Stimulated activated CD4-positive, alpha-beta T cell treated with anti-CD3 and anti-CD28 coated beads, Interleukin-4, amount 100 ng/mL, for 1 hour (primary cell): ENCODE results near the gene ABCG1.

ENCODE experiments used
- DNase-seq: peaks from one replicate; pipeline ENCODE4 v3.0.0-alpha.2; 2020

Gene ABCG1

DNA sequence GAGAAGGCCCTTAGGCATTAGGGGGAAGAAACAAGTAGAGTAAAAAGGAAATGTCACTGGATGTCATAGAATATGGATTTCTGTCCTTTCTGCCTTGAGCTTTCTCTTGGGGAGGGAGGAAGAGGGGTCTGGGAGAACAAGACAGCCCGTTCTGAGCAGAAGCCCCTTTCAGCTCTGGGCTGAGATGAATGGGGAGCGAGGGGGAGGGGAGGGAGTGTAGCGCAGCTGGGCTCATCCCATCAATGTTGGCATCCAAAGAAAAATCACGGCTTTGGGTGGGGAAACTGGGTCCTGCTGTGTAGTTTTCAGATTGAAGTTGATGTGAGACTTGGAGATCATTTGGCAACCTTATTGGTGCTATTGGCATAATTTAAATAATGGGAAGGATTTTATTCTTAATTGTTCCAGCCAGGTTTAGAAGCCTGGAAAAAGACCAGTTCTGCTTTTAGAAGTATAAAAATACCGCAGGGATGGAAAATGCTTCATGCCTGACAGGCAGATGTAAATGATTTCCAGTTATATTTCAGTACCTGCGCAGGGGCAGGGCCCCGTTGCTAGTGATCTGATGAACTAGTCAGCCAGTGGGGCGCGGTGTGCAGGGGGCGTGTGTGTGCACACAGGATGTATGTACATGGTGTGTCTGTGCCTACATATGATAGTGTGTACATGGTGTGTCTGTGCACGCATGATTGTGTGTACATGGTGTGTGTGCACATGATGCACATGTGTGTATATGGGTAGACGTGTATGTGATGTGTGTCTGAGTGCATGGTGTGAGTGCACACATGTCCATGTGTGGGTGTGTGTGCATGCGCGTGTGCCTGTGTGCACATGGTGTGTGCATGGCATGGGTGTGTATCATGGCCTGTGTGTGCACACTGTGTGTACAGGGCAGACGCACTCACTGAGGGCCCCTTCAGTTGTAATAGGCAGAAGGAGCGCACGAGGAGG is 36.0 kb downstream of the ABCG1 start:
- no peak for DNase-seq

- no peak for DNase-seq
These were observed 36.9 kb downstream of the ABCG1 start for GRCh38 chr21:42255825-42256224.

GRCh38 chr21:42256316-42256715 is 37.4 kb downstream of the ABCG1 start:
- DNase-seq, result no peak

- no peak for DNase-seq
These were observed 38.3 kb downstream of the ABCG1 start for GRCh38 chr21:42257091-42257765.

- peak; percentile 85 for DNase-seq
These were observed 39.4 kb downstream of the ABCG1 start for GRCh38 chr21:42258150-42258884.

DNA sequence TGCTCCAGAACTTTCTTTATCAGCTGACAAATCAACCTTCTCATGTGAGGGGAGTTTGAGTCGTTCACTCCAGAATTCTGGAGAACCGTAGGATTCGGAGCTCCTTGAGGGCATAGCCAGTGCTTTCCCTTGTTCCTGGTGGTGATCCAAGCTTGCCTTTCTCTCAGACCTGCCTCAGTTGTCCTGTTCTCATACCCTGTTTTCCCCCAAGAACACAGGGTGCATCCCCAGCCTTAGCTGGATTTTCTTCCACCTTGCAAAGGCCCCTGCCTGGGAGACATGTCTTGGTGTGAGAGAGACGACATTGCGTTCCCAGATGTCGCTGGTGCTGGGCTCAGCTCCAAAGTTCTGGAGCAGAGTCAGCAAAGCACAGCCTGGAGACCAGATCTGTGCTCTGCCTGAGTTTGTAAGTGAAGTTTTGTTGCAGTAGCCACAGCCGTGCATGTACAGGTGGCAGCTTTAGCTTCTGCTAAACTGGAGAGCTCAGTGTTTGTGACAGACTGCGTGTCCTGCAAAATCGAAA is 40.0 kb downstream of the ABCG1 start:
- DNase-seq, result no peak

- no peak for DNase-seq
These were observed 41.2 kb downstream of the ABCG1 start for GRCh38 chr21:42260121-42260520.

DNA sequence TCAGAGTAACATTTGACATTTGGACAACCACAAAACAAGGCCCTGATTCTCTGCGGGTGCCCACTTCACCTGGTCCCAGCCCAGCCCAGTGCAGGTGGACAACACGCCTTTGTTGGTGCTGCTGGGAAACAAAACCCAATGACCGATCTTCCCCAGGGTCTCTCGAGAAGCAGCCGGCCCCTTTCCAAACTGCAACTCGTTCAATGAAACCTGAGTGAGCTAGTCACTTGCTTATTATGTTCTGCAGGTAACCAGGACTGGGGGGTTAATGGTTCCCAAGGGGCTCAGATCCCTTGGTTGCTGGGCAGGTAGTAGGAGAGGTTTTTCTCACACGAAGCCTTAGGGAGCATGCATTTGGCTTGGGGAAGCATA is 42.9 kb downstream of the ABCG1 start:
- DNase-seq, result no peak

GRCh38 chr21:42262831-42263231 is 43.9 kb downstream of the ABCG1 start:
- DNase-seq, result no peak

DNA sequence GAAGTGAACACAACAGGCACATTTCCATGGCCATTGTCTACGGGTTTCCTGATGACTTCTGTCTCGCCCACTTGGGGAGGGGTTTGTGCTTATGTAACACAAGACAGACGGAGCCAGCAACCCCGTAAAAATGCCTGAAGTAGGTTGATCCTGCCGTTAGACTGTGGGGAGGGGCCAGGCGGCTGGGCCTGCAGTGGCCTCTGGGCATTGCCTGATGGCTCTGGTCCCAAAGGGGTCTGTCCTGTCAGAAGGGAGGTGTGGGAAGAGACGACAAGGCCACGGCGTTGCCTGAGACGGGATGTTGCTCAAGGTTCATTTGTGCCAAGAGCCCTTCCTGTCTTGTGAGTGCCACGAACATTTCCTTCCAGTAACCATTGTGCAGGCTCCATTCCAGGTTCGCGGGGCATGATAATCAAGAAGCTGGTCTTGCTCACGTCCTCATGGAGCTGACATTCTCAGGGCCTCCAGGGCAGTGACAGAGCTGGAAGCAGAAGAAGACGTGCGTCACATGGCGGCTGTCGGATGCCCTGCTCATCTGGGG is 44.7 kb downstream of the ABCG1 start:
- DNase-seq, result no peak

- DNase-seq, result no peak
These were observed 45.6 kb downstream of the ABCG1 start for GRCh38 chr21:42264245-42265195.

GRCh38 chr21:42265231-42265812 is 46.4 kb downstream of the ABCG1 start:
- DNase-seq, result no peak

- no peak for DNase-seq
These were observed 48.1 kb downstream of the ABCG1 start for GRCh38 chr21:42266971-42267556.

GRCh38 chr21:42269386-42269785 is 50.4 kb downstream of the ABCG1 start:
- no peak for DNase-seq

- no peak for DNase-seq
These were observed 52.1 kb downstream of the ABCG1 start for GRCh38 chr21:42271065-42271464.

GRCh38 chr21:42272109-42272962 is 53.4 kb downstream of the ABCG1 start:
- no peak for DNase-seq

GRCh38 chr21:42272984-42273600 is 54.2 kb downstream of the ABCG1 start:
- DNase-seq, result no peak

GRCh38 chr21:42276076-42276475 is 57.1 kb downstream of the ABCG1 start:
- no peak for DNase-seq

DNA sequence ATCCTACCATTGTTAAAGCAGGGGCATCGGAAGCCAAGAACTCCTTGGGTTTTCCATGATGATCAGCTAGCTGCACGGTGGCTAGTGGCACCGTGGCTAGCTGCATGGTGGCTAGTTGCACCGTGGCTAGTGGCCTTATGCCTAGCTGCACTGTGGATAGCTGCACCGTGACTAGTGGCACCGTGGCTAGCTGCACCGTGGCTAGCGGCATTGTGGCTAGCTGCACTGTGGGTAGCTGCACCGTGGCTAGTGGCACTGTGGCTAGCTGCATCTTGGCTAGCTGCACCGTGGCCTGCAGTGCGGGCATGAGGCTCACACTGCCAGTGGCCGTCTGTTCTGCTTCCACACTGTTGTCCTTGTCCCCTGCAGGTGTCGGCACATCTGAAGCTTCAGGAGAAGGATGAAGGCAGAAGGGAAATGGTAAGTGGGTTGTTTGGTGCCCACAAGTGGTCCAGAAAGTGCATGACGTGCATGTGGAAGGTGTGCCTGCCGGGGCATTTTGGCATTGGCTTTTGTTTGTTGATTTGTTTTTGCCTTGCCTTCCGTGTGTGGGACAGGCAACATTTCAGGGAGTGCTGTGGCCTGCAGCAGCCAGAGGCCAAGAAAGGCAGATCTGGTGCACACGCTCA is 57.7 kb downstream of the ABCG1 start:
- no peak for DNase-seq
